Skeletal muscle tissue (tissue), 4 donors: Measurements from ENCODE around the gene ZNF185. TPM values are rescaled to one million over a fixed set of nuclear protein-coding genes. Genes with fewer than 3 reads are reported as not detected.
"Not testable (repeated sequence)": the region's sequence is repeated elsewhere in the genome, so short reads cannot be mapped to it uniquely, and the experiment has no call there.

Experiments used
- H3K27ac ChIP-seq: one replicate; pipeline ENCODE4 v1.7.0; 2013; ENCODE audit warnings: mild to moderate bottlenecking, low read depth, low read length, inconsistent platforms
- H3K27me3 ChIP-seq, 3 donors: one replicate each; pipeline ENCODE4 v1.7.0; 2013; ENCODE audit warnings: low read length in 3 of 3; ENCODE audit not compliant: control insufficient read depth in 3 of 3, insufficient read depth in 3 of 3
- H3K36me3 ChIP-seq, 3 donors: one replicate each; pipeline ENCODE4 v1.7.0; 2013; ENCODE audit warnings: low read length in 3 of 3; ENCODE audit not compliant: control insufficient read depth in 3 of 3, insufficient read depth in 3 of 3
- H3K4me1 ChIP-seq, 3 donors: one replicate each; pipeline ENCODE4 v1.7.0; 2013; ENCODE audit warnings: low read length in 3 of 3, mild to moderate bottlenecking in 3 of 3; ENCODE audit not compliant: control insufficient read depth in 3 of 3, insufficient read depth in 3 of 3
- H3K4me3 ChIP-seq, 3 donors: one replicate each; pipeline ENCODE4 v1.7.0; 2013; ENCODE audit warnings: low read length in 3 of 3
- H3K9ac ChIP-seq, 3 donors: one replicate each; pipeline ENCODE4 v1.7.0; 2013; ENCODE audit warnings: low read length in 3 of 3, mild to moderate bottlenecking in 3 of 3, moderate library complexity in 2 of 3, low read depth in 1 of 3
- H3K9me3 ChIP-seq, 3 donors: one replicate each; pipeline ENCODE4 v1.7.0; 2013; ENCODE audit warnings: low read length in 3 of 3; ENCODE audit not compliant: control insufficient read depth in 3 of 3
- total RNA-seq: library from RNA; depleted of rRNA; stranded (reverse); fragments of >200 nt; gene quantifications from one replicate; pipeline ENCODE4 v1.2.3, GENCODE V29; 2014
- donor health status: Osteomylitis.

The ZNF185 gene
- total RNA-seq, 1 donor from 2014 or later = 6.8 TPM

DNA sequence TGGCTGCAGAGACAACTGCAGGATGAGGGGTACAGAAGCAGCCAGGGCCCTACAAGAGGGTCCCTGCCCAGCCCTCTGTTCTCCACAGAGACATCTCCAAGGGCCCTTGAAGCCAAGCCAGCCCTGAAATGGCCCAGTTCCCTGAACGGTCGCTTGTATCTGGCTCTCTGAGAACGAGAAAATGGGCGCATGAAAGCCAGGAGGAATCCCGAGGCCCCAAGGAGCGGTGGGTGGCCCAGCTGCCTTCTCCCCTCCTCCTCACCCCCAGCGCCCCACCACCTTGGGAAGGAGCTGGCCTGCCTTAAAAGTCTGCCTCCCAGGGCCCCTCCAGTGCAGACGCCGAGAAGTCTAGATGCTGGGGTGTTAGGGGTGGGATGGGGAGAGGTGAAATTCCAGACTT, 5.7 kb downstream of the ZNF185 start:
- H3K4me1 ChIP-seq = no peaks in the 10 kb centered on the region
- H3K27me3 ChIP-seq = peaks cover 4 to 34% (median 9%) of the 10 kb centered on the region in 3 donors
- no peaks in the 10 kb centered on the region for H3K36me3 ChIP-seq
- no peak overlapping the region for H3K9ac ChIP-seq
- no peak overlapping the region for H3K27ac ChIP-seq
- H3K9me3 ChIP-seq = no peaks in the 10 kb centered on the region
- H3K4me3 ChIP-seq = no peak overlapping the region

DNA sequence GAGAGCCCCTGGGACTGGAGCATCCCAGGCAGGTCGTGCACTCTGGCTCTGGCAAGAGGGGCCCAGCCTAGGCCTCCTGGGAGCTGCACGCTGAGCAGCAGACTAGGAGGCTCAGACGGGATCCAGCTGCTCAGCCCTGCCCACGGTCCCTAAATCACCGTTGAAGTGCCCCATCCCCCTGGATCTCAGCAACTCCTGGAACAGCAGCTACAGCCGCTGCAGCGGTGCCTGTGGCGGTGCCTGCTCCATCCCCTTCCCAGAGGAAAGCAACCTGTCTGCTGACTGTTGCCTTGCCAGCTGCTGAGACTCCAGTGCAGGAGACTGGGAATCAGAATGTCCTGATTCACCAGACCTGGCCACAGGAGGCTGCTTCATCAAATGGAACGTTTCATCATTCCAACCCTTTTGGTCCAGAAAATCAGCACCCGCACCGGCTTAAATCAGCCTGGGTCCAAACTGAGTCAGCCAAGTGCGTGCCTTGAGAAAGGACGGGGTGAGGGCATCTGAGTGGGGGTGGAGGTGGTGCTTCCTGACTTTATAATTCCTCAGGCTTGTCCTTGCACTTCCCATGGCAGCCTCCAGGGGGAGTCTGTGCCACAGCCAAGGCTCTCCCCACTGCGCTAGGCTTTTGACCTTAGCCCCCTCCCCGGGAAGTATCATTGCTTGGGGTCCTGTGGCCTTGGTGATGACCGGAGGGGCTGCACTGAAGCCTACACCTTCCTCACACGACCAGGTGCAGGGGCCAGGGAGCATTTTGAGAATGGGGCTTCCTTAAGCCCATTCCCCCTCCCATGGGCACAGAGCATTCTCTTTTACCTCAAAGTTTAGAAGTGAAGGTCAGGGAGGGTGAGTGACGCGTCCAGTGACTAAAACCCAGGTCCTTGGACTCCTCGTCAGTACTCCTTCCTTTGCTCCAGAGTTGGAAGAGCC, 6.5 kb downstream of the ZNF185 start:
- H3K9ac ChIP-seq = no peak overlapping the region
- peaks cover 0 to 27% (median 7%) of the 10 kb centered on the region in 3 donors for H3K27me3 ChIP-seq
- no peaks in the 10 kb centered on the region for H3K36me3 ChIP-seq
- no peaks in the 10 kb centered on the region for H3K9me3 ChIP-seq
- H3K4me1 ChIP-seq = no peaks in the 10 kb centered on the region
- H3K27ac ChIP-seq = no peak overlapping the region
- no peak overlapping the region for H3K4me3 ChIP-seq

DNA sequence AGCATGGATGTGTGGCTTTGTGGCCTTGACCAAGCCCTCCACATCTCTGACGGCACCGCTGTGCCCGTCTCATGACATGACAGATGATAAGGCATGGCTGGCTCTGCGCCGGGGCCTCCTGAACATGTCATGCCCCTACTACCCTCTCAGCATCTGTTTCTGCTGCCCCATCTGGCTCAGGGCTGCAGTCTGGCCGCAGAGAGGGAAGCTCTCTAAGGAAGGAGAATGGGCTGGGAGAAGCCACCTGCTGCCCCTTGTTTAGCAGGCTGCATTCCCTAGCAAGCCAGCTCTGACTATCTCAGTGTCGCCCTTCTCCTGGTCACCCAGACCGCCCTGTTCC, 7.2 kb downstream of the ZNF185 start:
- no peaks in the 10 kb centered on the region for H3K9me3 ChIP-seq

DNA sequence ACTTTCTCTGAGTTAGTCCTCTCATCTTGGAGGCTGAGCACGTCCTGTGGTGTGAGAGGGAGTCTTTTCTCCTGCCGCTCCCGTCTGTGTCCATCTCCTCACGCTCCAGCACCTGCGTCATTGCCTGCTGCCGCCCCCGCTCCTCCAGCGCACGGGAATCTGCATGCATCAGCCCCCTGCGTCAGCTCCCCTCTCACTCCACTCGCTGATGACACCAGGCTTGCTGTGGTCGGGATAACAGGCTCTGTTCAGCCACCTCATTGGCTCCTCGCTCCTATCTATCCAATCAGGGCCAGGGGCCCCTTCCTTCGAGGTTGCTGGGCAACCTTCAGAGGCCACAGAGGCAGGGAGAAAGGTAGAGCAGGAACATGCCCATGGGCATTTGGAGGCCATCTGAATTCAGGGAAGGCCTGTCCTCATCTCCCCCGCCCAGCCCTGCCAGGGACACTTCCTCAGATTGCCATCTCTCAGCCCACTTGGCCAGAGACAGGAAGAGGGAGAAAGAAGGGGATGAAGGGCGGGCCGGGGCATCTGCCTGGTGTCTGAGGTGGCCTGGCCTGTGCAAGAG, 9.3 kb downstream of the ZNF185 start:
- H3K36me3 ChIP-seq = no peaks in the 10 kb centered on the region
- H3K9me3 ChIP-seq = no peaks in the 10 kb centered on the region
- H3K27me3 ChIP-seq = peaks cover 0 to 11% (median 4%) of the 10 kb centered on the region in 3 donors
- H3K9ac ChIP-seq = no peak overlapping the region
- no peak overlapping the region for H3K27ac ChIP-seq
- H3K4me1 ChIP-seq = no peaks in the 10 kb centered on the region
- H3K4me3 ChIP-seq = no peak overlapping the region

More for the DNA sequence above, 7.2 kb downstream of the ZNF185 start:
- Histone ChIP-seq H3K9ac (no peak overlapping the region), H3K4me3 (no peak overlapping the region), H3K27ac (no peak overlapping the region), H3K27me3 (peaks cover 0 to 23% (median 7%) of the 10 kb centered on the region in 3 donors), H3K4me1 (no peaks in the 10 kb centered on the region), H3K36me3 (no peaks in the 10 kb centered on the region)

DNA sequence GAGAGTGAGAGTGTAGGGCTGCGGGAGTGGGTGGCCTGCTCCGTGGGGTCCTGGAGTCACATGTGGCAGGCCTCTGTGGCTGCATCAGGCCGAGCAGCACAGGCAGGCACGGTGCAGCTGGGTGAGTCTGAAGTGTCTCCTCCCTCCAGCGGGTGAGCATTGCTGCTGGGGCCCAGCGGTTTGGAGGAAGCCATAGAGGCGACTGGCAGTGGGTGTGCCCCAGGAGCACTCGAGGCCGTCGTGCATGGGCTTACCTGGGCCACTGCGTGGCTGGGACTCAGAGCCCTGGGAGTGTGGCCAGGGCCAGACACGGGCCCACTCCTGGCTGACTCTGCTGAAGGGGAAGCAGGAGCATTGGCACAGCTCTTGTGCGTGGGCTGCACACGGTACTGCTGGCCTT, 10.6 kb downstream of the ZNF185 start:
- Histone ChIP-seq H3K9ac (no peak overlapping the region), H3K27me3 (peaks cover 0 to 11% (median 4%) of the 10 kb centered on the region in 3 donors), H3K4me3 (no peak overlapping the region), H3K9me3 (no peaks in the 10 kb centered on the region), H3K4me1 (no peaks in the 10 kb centered on the region), H3K36me3 (no peaks in the 10 kb centered on the region), H3K27ac (no peak overlapping the region)

DNA sequence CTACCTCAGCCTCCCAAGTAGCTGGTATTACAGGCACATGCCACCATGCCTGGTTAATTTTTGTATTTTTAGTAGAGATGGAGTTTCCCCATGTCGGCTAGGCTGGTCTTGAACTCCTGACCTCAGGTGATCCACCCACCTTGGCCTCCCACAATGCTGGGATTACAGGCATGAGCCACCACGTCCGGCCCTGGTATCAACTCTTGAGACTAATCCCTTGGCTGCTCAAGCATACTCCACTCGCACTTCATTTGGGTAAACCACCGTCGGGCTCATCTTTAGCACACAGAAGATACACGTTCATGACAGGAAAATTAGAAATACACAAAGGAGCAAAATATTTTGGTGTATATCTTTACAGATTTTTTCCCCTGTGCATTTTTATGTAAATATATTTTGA, 12.2 kb downstream of the ZNF185 start:
- not testable (repeated sequence) for H3K4me3 ChIP-seq, H3K9me3 ChIP-seq, H3K4me1 ChIP-seq, H3K36me3 ChIP-seq, H3K27ac ChIP-seq, H3K9ac ChIP-seq
- peaks cover 0 to 11% (median 3%) of the 10 kb centered on the region in 3 donors for H3K27me3 ChIP-seq

DNA sequence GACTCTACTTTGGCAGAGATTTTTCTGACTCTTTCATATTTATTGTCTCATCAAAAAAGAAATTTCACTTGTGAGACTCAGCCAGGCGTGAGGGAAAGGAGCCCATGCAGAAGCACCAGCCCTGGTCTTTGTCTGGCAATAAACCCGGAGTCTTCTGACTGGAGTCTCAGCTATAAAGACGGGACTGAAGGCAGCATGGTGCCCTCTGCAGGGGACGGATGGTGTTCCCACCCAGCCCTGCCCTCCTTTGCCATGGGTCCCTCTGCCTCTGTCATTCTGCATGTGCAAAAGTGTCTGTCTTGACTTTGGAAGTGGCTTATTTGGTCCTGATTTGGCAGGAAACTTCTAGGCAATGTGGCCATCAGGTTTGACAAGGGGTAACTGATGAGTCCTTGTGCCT, 14.2 kb downstream of the ZNF185 start:
- no peaks in the 10 kb centered on the region for H3K36me3 ChIP-seq
- peaks cover 0 to 3% (median 0%) of the 10 kb centered on the region in 3 donors for H3K27me3 ChIP-seq
- no peak overlapping the region for H3K27ac ChIP-seq
- H3K9me3 ChIP-seq = no peaks in the 10 kb centered on the region
- H3K4me3 ChIP-seq = no peak overlapping the region
- no peaks in the 10 kb centered on the region for H3K4me1 ChIP-seq
- H3K9ac ChIP-seq = no peak overlapping the region

DNA sequence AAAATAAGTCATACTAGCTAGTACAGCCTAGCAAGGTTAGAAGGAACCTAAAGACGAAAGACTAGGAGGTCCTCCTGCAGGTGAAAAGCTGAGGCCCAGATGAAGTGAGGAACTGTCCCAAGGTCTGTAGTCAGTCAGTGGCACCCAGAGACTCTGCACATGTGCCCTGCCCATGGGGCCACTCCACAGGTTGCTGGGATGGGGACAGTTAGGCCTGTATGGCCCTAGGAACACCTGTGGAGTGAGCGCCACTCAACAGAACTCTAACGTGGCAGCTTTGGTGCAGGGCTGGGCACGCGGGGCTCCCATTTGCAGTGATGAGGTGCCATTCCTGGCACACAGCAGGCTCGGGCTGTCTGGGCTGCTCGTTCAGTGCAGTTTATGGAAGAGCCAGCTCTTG, 14.8 kb downstream of the ZNF185 start:
- Histone ChIP-seq H3K9ac (no peak overlapping the region), H3K27me3 (peaks cover 0 to 3% (median 0%) of the 10 kb centered on the region in 3 donors), H3K27ac (no peak overlapping the region), H3K9me3 (no peaks in the 10 kb centered on the region), H3K36me3 (no peaks in the 10 kb centered on the region), H3K4me3 (no peak overlapping the region), H3K4me1 (no peaks in the 10 kb centered on the region)

DNA sequence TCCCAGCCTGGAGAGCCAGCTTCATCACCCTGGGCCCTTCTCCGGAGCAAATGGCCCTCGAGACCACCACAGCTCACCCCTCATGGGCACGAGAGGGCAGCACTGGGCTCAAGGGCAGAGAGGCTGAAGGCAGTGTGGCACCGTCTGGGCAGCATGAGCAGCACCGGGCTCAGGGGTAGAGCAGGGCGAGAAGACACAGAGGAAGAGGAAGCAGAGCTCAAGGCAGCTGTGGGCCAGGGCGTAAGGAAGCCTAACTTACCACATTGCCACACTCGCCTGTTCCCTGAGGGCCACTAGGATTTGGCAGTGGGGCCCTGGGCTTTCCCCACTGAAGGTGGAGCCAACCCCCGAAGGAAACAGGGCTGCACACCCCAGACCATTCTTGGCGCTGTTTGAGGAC, 15.5 kb downstream of the ZNF185 start:
- Histone ChIP-seq H3K9ac (no peak overlapping the region), H3K36me3 (no peaks in the 10 kb centered on the region), H3K4me1 (no peaks in the 10 kb centered on the region), H3K9me3 (no peaks in the 10 kb centered on the region), H3K4me3 (no peak overlapping the region), H3K27me3 (peaks cover 0 to 3% (median 0%) of the 10 kb centered on the region in 3 donors), H3K27ac (no peak overlapping the region)

DNA sequence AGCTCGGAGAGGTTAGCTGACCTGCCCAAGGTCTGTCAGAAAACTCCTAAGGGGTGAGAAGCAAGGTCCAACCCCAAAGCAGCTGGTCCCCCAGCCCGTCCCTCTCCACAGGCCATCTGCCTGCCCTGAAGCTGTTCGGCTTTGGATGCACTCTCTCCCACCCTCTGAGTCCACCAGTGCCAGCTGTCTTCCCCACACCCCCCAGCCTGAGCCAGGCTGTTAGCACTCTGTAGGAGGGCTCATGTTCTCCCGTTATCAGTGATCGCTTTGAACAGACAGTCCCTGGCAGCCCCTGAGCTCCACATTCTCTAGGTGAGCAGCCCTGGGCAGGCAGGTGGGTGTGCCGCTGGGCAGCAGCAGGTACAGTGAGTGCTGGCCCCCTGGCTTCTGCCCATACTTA, 16.0 kb downstream of the ZNF185 start:
- Histone ChIP-seq H3K9ac (no peak overlapping the region), H3K4me3 (no peak overlapping the region), H3K27me3 (peaks cover 0 to 3% (median 0%) of the 10 kb centered on the region in 3 donors), H3K4me1 (no peaks in the 10 kb centered on the region), H3K36me3 (no peaks in the 10 kb centered on the region), H3K27ac (no peak overlapping the region), H3K9me3 (no peaks in the 10 kb centered on the region)
